ENCODE results near the gene ERLIN1.

Gene ERLIN1

GRCh38 chr10:100185364-100186252, at the start of gene ERLIN1:
TSS of gene ERLIN1 (minus strand) at chr10:100186029. CDS start at chr10:100185626, 403 bp downstream.
- Histone ChIP-seq H3K27ac (ENCODE audit: low read depth, low read length) (peak within 1 kb of the TSS; percentile 78), H3K9ac (ENCODE audit: low read depth in 1 of 2, low read length in 2 of 2) (peak within 1 kb of the TSS; percentile 95 to 96), H3K4me1 (ENCODE audit: control insufficient read depth in 1 of 2, insufficient read depth in 2 of 2, low read length in 2 of 2) (peaks cover 34 to 47% of the 10 kb centered on the region in 2 donors), H3K36me3 (ENCODE audit: control insufficient read depth in 1 of 2, insufficient read depth in 2 of 2, low read length in 2 of 2) (peaks cover 2 to 18% of the 10 kb centered on the region in 2 donors), H3K27me3 (ENCODE audit: control insufficient read depth in 1 of 2, insufficient read depth in 2 of 2, low read length in 2 of 2) (no peaks in the 10 kb centered on the region), H3K9me3 (ENCODE audit: control insufficient read depth in 1 of 2, low read length in 2 of 2) (no peaks in the 10 kb centered on the region), H3K4me3 (ENCODE audit: low read depth in 1 of 2, low read length in 2 of 2) (peak within 1 kb of the TSS; percentile 87 to 98)

DNA sequence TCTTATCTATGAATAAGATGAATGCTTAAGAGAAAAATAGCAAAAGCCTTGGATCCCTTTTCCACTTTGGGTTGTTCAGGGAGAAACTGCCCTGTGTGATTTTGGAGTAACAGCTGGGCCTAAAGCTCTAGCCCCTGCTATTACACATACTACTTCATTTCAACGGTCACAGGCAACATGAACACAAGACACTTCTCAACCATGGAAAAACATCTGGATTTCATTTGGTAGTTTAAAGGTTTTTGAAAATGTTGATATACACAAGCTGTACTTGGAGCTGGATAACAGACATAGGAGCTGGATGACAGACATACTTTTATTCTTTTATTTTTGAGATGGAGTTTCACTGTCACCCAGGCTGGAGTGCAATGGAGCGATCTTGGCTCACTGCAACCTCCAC, 46.3 kb upstream of the ERLIN1 start:
- H3K9me3 ChIP-seq (ENCODE audit: control insufficient read depth in 1 of 2, low read length in 2 of 2) = no peaks in the 10 kb centered on the region
- H3K9ac ChIP-seq (ENCODE audit: low read depth in 1 of 2, low read length in 2 of 2) = no peak overlapping the region
- no peaks in the 10 kb centered on the region for H3K27me3 ChIP-seq (ENCODE audit: control insufficient read depth in 1 of 2, insufficient read depth in 2 of 2, low read length in 2 of 2)
- no peak overlapping the region for H3K4me3 ChIP-seq (ENCODE audit: low read depth in 1 of 2, low read length in 2 of 2)
- H3K27ac ChIP-seq (ENCODE audit: low read depth, low read length) = no peak overlapping the region
- peaks cover 9 to 11% of the 10 kb centered on the region in 2 donors for H3K4me1 ChIP-seq (ENCODE audit: control insufficient read depth in 1 of 2, insufficient read depth in 2 of 2, low read length in 2 of 2)
- peaks cover 7 to 38% of the 10 kb centered on the region in 2 donors for H3K36me3 ChIP-seq (ENCODE audit: control insufficient read depth in 1 of 2, insufficient read depth in 2 of 2, low read length in 2 of 2)

- no peaks in the 10 kb centered on the region for H3K9me3 ChIP-seq (ENCODE audit: control insufficient read depth in 1 of 2, low read length in 2 of 2)
- H3K27ac ChIP-seq (ENCODE audit: low read depth, low read length) = no peak overlapping the region
Observed at GRCh38 chr10:100229819-100230422, 44.1 kb upstream of the ERLIN1 start.

GRCh38 chr10:100223879-100224278, 38.0 kb upstream of the ERLIN1 start:
- H3K4me1 ChIP-seq (ENCODE audit: control insufficient read depth in 1 of 2, insufficient read depth in 2 of 2, low read length in 2 of 2) = peaks cover 7 to 9% of the 10 kb centered on the region in 2 donors
- no peaks in the 10 kb centered on the region for H3K9me3 ChIP-seq (ENCODE audit: control insufficient read depth in 1 of 2, low read length in 2 of 2)
- H3K9ac ChIP-seq (ENCODE audit: low read depth in 1 of 2, low read length in 2 of 2) = no peak overlapping the region
- H3K4me3 ChIP-seq (ENCODE audit: low read depth in 1 of 2, low read length in 2 of 2) = no peak overlapping the region
- no peaks in the 10 kb centered on the region for H3K27me3 ChIP-seq (ENCODE audit: control insufficient read depth in 1 of 2, insufficient read depth in 2 of 2, low read length in 2 of 2)
- peaks cover 10 to 36% of the 10 kb centered on the region in 2 donors for H3K36me3 ChIP-seq (ENCODE audit: control insufficient read depth in 1 of 2, insufficient read depth in 2 of 2, low read length in 2 of 2)
- H3K27ac ChIP-seq (ENCODE audit: low read depth, low read length) = no peak overlapping the region

More at GRCh38 chr10:100229819-100230422, 44.1 kb upstream of the ERLIN1 start:
- Histone ChIP-seq H3K4me1 (ENCODE audit: control insufficient read depth in 1 of 2, insufficient read depth in 2 of 2, low read length in 2 of 2) (peaks cover 9 to 11% of the 10 kb centered on the region in 2 donors), H3K9ac (ENCODE audit: low read depth in 1 of 2, low read length in 2 of 2) (peak overlapping the region; percentile 64 to 83), H3K36me3 (ENCODE audit: control insufficient read depth in 1 of 2, insufficient read depth in 2 of 2, low read length in 2 of 2) (peaks cover 0 to 22% of the 10 kb centered on the region in 2 donors), H3K27me3 (ENCODE audit: control insufficient read depth in 1 of 2, insufficient read depth in 2 of 2, low read length in 2 of 2) (no peaks in the 10 kb centered on the region), H3K4me3 (ENCODE audit: low read depth in 1 of 2, low read length in 2 of 2) (peak overlapping the region; percentile 88 to 95)

DNA sequence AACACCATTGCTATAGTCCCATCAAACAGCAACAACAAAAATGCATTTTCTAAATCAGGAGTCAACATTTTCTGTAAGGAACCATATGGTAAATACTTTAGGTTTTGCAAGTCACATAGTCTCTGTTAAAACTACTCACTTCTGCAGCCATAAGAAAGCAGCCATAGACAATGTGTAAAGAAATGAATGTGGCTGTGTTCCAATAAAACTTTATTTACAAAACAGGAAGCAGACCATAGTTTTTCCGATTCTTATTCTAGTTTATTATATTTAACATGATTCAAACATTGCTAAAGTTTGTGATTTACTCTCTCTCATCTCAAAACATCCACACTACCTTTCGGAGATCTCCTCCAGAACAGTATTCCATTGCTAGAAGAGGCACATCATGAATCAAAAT, 36.7 kb upstream of the ERLIN1 start:
- H3K9me3 ChIP-seq (ENCODE audit: control insufficient read depth in 1 of 2, low read length in 2 of 2) = no peaks in the 10 kb centered on the region
- H3K36me3 ChIP-seq (ENCODE audit: control insufficient read depth in 1 of 2, insufficient read depth in 2 of 2, low read length in 2 of 2) = peaks cover 16 to 49% of the 10 kb centered on the region in 2 donors
- H3K4me3 ChIP-seq (ENCODE audit: low read depth in 1 of 2, low read length in 2 of 2) = no peak overlapping the region
- H3K4me1 ChIP-seq (ENCODE audit: control insufficient read depth in 1 of 2, insufficient read depth in 2 of 2, low read length in 2 of 2) = peaks cover 0 to 2% of the 10 kb centered on the region in 2 donors
- no peak overlapping the region for H3K27ac ChIP-seq (ENCODE audit: low read depth, low read length)
- no peaks in the 10 kb centered on the region for H3K27me3 ChIP-seq (ENCODE audit: control insufficient read depth in 1 of 2, insufficient read depth in 2 of 2, low read length in 2 of 2)
- no peak overlapping the region for H3K9ac ChIP-seq (ENCODE audit: low read depth in 1 of 2, low read length in 2 of 2)

GRCh38 chr10:100216006-100216405, 30.2 kb upstream of the ERLIN1 start:
- H3K36me3 ChIP-seq (ENCODE audit: control insufficient read depth in 1 of 2, insufficient read depth in 2 of 2, low read length in 2 of 2) = peaks cover 35 to 79% of the 10 kb centered on the region in 2 donors
- no peaks in the 10 kb centered on the region for H3K9me3 ChIP-seq (ENCODE audit: control insufficient read depth in 1 of 2, low read length in 2 of 2)
- H3K4me3 ChIP-seq (ENCODE audit: low read depth in 1 of 2, low read length in 2 of 2) = no peak overlapping the region
- H3K9ac ChIP-seq (ENCODE audit: low read depth in 1 of 2, low read length in 2 of 2) = no peak overlapping the region
- H3K4me1 ChIP-seq (ENCODE audit: control insufficient read depth in 1 of 2, insufficient read depth in 2 of 2, low read length in 2 of 2) = no peaks in the 10 kb centered on the region
- no peaks in the 10 kb centered on the region for H3K27me3 ChIP-seq (ENCODE audit: control insufficient read depth in 1 of 2, insufficient read depth in 2 of 2, low read length in 2 of 2)
- H3K27ac ChIP-seq (ENCODE audit: low read depth, low read length) = no peak overlapping the region

DNA sequence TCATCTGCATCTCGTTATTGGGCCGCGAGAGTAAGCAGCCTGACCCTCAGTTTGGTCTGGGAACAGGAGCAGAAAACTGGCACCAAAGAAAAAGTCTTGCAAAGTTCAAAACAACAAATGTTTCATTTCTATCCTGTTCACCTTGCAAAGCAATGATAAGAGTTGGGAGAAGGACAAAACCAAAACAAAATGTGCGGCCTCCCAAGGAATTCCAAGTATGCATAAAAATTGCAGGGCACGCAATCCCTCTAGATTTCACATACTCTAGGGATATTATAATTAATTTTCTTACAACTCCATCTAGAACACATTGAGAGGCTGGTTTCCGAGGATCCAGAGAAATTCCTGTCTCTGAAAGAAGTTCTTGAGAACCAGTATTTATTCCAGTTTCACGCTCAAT, 23.5 kb upstream of the ERLIN1 start:
- Histone ChIP-seq H3K9me3 (ENCODE audit: control insufficient read depth in 1 of 2, low read length in 2 of 2) (no peaks in the 10 kb centered on the region), H3K27ac (ENCODE audit: low read depth, low read length) (no peak overlapping the region), H3K27me3 (ENCODE audit: control insufficient read depth in 1 of 2, insufficient read depth in 2 of 2, low read length in 2 of 2) (no peaks in the 10 kb centered on the region), H3K36me3 (ENCODE audit: control insufficient read depth in 1 of 2, insufficient read depth in 2 of 2, low read length in 2 of 2) (peaks cover 20 to 56% of the 10 kb centered on the region in 2 donors), H3K4me3 (ENCODE audit: low read depth in 1 of 2, low read length in 2 of 2) (no peak overlapping the region), H3K9ac (ENCODE audit: low read depth in 1 of 2, low read length in 2 of 2) (no peak overlapping the region), H3K4me1 (ENCODE audit: control insufficient read depth in 1 of 2, insufficient read depth in 2 of 2, low read length in 2 of 2) (no peaks in the 10 kb centered on the region)

DNA sequence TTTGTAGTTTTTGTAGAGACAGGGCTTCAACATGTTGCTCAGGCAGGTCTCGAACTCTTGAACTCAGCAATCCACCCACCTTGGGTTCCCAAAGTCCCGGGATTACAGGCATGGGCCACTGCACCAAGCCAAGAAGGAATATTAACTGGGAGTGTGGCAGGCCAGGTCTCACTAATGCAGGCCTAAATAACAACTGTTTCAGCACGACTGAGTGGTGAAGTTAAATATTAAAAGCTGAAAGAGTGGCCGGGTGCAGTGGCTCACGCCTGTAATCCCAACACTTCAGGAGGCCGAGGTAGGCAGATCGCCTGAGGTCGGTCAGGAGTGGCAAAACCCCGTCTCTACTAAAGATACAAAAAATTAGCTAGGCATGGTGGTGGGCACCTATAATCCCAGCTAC, 22.4 kb upstream of the ERLIN1 start:
- no peaks in the 10 kb centered on the region for H3K27me3 ChIP-seq (ENCODE audit: control insufficient read depth in 1 of 2, insufficient read depth in 2 of 2, low read length in 2 of 2)
- no peaks in the 10 kb centered on the region for H3K9me3 ChIP-seq (ENCODE audit: control insufficient read depth in 1 of 2, low read length in 2 of 2)
- no peak overlapping the region for H3K4me3 ChIP-seq (ENCODE audit: low read depth in 1 of 2, low read length in 2 of 2)
- peaks cover 23 to 60% of the 10 kb centered on the region in 2 donors for H3K36me3 ChIP-seq (ENCODE audit: control insufficient read depth in 1 of 2, insufficient read depth in 2 of 2, low read length in 2 of 2)
- no peaks in the 10 kb centered on the region for H3K4me1 ChIP-seq (ENCODE audit: control insufficient read depth in 1 of 2, insufficient read depth in 2 of 2, low read length in 2 of 2)
- no peak overlapping the region for H3K27ac ChIP-seq (ENCODE audit: low read depth, low read length)
- H3K9ac ChIP-seq (ENCODE audit: low read depth in 1 of 2, low read length in 2 of 2) = no peak overlapping the region

- Histone ChIP-seq H3K4me3 (ENCODE audit: low read depth in 1 of 2, low read length in 2 of 2) (no peak overlapping the region), H3K27me3 (ENCODE audit: control insufficient read depth in 1 of 2, insufficient read depth in 2 of 2, low read length in 2 of 2) (no peaks in the 10 kb centered on the region), H3K36me3 (ENCODE audit: control insufficient read depth in 1 of 2, insufficient read depth in 2 of 2, low read length in 2 of 2) (peaks cover 29 to 70% of the 10 kb centered on the region in 2 donors), H3K9me3 (ENCODE audit: control insufficient read depth in 1 of 2, low read length in 2 of 2) (no peaks in the 10 kb centered on the region), H3K9ac (ENCODE audit: low read depth in 1 of 2, low read length in 2 of 2) (no peak overlapping the region), H3K4me1 (ENCODE audit: control insufficient read depth in 1 of 2, insufficient read depth in 2 of 2, low read length in 2 of 2) (no peaks in the 10 kb centered on the region), H3K27ac (ENCODE audit: low read depth, low read length) (no peak overlapping the region)
Observed at GRCh38 chr10:100204370-100204769, 18.5 kb upstream of the ERLIN1 start.

DNA sequence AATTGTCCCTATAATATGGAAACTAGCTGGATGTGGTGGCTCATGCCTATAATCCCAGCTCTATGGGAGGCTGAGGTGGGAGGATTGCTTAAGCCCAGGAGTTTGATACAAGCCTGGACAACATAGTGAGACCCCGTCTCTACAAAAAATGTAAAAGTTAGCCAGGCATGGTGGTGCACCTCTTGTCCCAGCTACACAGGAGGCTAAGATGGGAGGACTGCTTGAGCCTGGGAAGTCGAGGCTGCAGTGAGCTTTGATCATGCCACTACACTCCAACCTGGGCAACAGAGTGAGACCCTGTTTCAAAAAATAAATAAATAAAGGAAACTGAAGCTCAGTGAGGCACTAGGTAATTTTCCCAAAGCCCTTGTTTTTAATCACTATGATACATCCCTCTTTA, 15.7 kb upstream of the ERLIN1 start:
- Histone ChIP-seq H3K4me1 (ENCODE audit: control insufficient read depth in 1 of 2, insufficient read depth in 2 of 2, low read length in 2 of 2) (no peaks in the 10 kb centered on the region), H3K9ac (ENCODE audit: low read depth in 1 of 2, low read length in 2 of 2) (no peak overlapping the region), H3K27me3 (ENCODE audit: control insufficient read depth in 1 of 2, insufficient read depth in 2 of 2, low read length in 2 of 2) (no peaks in the 10 kb centered on the region), H3K9me3 (ENCODE audit: control insufficient read depth in 1 of 2, low read length in 2 of 2) (no peaks in the 10 kb centered on the region), H3K27ac (ENCODE audit: low read depth, low read length) (no peak overlapping the region), H3K36me3 (ENCODE audit: control insufficient read depth in 1 of 2, insufficient read depth in 2 of 2, low read length in 2 of 2) (peaks cover 34 to 72% of the 10 kb centered on the region in 2 donors), H3K4me3 (ENCODE audit: low read depth in 1 of 2, low read length in 2 of 2) (no peak overlapping the region)
